ENCODE results near the gene CNTRL. TPM values are rescaled to one million over a fixed set of nuclear protein-coding genes. Genes with fewer than 3 reads are reported as not detected.

CNTRL gene
- total RNA-seq, 1 donor from 2014 or later, result 27.6 TPM

DNA sequence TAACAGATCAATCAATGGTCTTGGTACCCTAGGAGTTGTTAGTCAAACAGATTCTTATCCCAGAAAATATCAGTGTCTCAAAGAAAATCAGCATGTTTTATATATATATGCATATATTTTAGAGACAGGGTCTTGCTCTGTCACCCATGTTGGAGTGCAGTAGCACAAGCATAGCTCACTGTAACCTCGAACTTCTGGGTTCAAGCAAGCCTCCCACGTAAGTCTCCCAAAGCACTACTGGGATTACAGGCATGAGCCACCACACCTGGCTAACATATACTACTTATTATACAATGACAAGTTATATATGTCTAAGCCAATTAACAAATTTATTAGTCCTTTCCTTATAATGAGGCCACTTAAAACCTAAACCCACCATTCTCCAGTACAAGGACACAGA is 116.5 kb downstream of the CNTRL start:
- no peak for DNase-seq (ENCODE audit: low read depth, low spot score)
- H3K4me1 Mint-ChIP-seq, result peaks cover 44% of the 10 kb centered on the region
- no peaks in the 10 kb centered on the region for H3K27me3 Mint-ChIP-seq (ENCODE audit: low read depth)
- no peaks in the 10 kb centered on the region for H3K36me3 Mint-ChIP-seq (ENCODE audit: low read depth)
- H3K27ac Mint-ChIP-seq (ENCODE audit: unreplicated experiment), result no peak overlapping the region
- TF ChIP-seq, protein P1, sequence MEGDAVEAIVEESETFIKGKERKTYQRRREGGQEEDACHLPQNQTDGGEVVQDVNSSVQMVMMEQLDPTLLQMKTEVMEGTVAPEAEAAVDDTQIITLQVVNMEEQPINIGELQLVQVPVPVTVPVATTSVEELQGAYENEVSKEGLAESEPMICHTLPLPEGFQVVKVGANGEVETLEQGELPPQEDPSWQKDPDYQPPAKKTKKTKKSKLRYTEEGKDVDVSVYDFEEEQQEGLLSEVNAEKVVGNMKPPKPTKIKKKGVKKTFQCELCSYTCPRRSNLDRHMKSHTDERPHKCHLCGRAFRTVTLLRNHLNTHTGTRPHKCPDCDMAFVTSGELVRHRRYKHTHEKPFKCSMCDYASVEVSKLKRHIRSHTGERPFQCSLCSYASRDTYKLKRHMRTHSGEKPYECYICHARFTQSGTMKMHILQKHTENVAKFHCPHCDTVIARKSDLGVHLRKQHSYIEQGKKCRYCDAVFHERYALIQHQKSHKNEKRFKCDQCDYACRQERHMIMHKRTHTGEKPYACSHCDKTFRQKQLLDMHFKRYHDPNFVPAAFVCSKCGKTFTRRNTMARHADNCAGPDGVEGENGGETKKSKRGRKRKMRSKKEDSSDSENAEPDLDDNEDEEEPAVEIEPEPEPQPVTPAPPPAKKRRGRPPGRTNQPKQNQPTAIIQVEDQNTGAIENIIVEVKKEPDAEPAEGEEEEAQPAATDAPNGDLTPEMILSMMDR (conservative IDR thresholded peaks at IDR 0.05), result no peak
- no peak overlapping the region for H3K4me3 Mint-ChIP-seq
- no peaks in the 10 kb centered on the region for H3K9me3 Mint-ChIP-seq

DNA sequence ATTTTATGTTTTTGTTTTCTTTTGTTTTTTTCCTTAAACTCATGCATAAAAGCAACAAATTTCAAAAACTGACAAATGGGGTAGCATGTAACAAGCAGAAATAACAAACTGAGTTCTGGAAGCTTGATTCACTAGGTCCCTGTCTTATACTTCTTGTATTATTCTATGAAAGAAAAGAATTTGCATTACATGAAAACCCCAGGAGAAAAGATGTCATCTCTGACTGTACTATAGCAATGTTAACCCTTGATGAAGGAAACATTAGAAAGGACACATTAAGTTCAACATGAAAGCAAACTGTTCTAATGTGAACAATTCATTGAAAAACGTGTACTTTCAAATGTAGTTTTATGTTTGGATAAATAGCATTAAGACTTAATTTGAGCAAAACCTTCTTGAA is 117.8 kb downstream of the CNTRL start:
- no peaks in the 10 kb centered on the region for H3K9me3 Mint-ChIP-seq
- TF ChIP-seq, protein P1 (conservative IDR thresholded peaks at IDR 0.05), result no peak
- H3K27ac Mint-ChIP-seq (ENCODE audit: unreplicated experiment), result no peak overlapping the region
- no peaks in the 10 kb centered on the region for H3K36me3 Mint-ChIP-seq (ENCODE audit: low read depth)
- DNase-seq (ENCODE audit: low read depth, low spot score), result no peak
- H3K4me3 Mint-ChIP-seq, result no peak overlapping the region
- H3K27me3 Mint-ChIP-seq (ENCODE audit: low read depth), result no peaks in the 10 kb centered on the region
- peaks cover 54% of the 10 kb centered on the region for H3K4me1 Mint-ChIP-seq

DNA sequence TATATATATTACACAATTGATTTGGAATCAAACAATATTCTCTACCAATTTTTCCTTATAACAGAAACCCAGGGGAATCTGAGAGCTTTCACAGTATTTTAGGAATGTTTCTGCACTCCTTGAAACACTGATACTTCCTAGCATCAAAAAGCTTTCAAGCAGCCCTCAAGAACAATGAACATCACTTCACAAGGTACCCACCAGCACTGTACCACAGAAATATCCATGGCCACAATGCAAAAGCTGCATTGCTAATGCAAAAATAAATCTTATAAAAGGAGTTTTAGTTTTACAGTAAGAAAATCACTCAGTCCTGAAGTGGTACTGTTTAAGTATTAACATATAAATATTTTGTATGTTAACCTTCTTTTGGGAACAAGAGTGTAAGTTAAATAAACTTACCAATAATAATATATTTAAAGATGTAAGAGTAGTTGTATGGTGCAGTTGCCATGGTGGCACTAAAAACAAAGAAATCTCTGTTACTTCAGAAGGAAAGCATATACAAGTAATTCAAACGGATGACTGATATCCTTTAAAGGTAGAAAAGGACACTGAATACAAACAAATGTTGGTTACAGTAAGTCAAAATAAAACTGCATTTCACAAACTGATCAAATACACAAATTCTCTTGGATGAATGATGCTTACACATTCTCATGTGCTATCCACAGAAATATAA is 118.3 kb downstream of the CNTRL start:
- no peak for DNase-seq (ENCODE audit: low read depth, low spot score)
- peaks cover 58% of the 10 kb centered on the region for H3K4me1 Mint-ChIP-seq
- no peaks in the 10 kb centered on the region for H3K36me3 Mint-ChIP-seq (ENCODE audit: low read depth)
- no peaks in the 10 kb centered on the region for H3K27me3 Mint-ChIP-seq (ENCODE audit: low read depth)
- no peaks in the 10 kb centered on the region for H3K9me3 Mint-ChIP-seq
- TF ChIP-seq, protein P1 (conservative IDR thresholded peaks at IDR 0.05), result no peak
- no peak overlapping the region for H3K27ac Mint-ChIP-seq (ENCODE audit: unreplicated experiment)
- H3K4me3 Mint-ChIP-seq, result no peak overlapping the region

DNA sequence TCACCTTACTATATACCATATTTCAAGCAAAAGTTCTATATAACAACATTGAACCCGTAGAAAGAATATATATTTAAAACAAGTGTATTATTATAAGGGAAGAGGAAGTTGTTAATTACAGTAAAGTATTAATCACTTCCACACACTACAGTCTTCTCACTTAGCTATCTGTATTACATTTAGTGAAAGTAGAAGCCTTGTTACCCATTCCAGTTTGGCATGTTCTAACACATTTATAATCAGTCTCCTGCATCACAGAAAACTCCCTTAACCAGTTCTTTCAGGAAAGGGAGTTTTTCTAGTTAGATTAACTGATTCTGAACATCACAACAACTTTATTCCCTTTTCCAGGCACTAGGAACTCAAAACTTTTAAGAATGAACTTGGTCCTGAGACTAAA is 120.0 kb downstream of the CNTRL start:
- Mint-ChIP-seq H3K4me1 (peaks cover 72% of the 10 kb centered on the region), H3K27me3 (ENCODE audit: low read depth) (no peaks in the 10 kb centered on the region), H3K36me3 (ENCODE audit: low read depth) (no peaks in the 10 kb centered on the region), H3K4me3 (no peak overlapping the region), H3K27ac (ENCODE audit: unreplicated experiment) (no peak overlapping the region), H3K9me3 (no peaks in the 10 kb centered on the region)
- no peak for DNase-seq (ENCODE audit: low read depth, low spot score)
- TF ChIP-seq, protein P1 (conservative IDR thresholded peaks at IDR 0.05), result no peak

DNA sequence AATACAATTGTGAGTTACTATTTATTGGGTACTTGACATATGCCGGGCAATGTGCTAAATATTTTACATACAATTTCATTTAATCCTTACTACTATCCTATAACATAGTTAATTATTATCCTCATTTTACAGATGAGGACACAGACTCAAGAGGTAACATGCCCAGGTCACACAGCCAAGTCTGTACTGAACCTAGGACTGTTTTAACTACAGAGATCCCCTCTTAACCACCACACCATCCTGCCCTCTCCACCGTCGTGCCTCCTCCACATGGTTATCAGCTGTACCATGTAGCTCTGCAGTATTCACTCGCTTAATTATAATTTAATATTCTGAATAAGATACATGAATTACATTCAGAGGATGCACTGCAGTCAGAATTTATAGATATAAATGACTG is 121.6 kb downstream of the CNTRL start:
- Mint-ChIP-seq H3K4me1 (peaks cover 74% of the 10 kb centered on the region), H3K9me3 (no peaks in the 10 kb centered on the region), H3K27ac (ENCODE audit: unreplicated experiment) (no peak overlapping the region), H3K4me3 (no peak overlapping the region), H3K27me3 (ENCODE audit: low read depth) (no peaks in the 10 kb centered on the region), H3K36me3 (ENCODE audit: low read depth) (no peaks in the 10 kb centered on the region)
- TF ChIP-seq, protein P1 (conservative IDR thresholded peaks at IDR 0.05), result no peak
- DNase-seq (ENCODE audit: low read depth, low spot score), result no peak
